Measurements from ENCODE around the gene PXN. TPM values are rescaled to one million over a fixed set of nuclear protein-coding genes. Genes with fewer than 3 reads are reported as not detected.
"Not testable (repeated sequence)": the region's sequence is repeated elsewhere in the genome, so short reads cannot be mapped to it uniquely, and the experiment has no call there.

The PXN gene
- total RNA-seq, 1 donor from 2014 or later, result 105 TPM

- intact Hi-C loops (cut with DNase I), result no loop called here
- TF ChIP-seq CTCF (IDR thresholded peaks at IDR 0.05), result no peak
- H3K27ac ChIP-seq, result peak overlapping the region; percentile 30
- no peaks in the 10 kb centered on the region for H3K9me3 ChIP-seq
- H3K4me3 ChIP-seq, result no peak overlapping the region
- H3K36me3 ChIP-seq, result no peaks in the 10 kb centered on the region
- no peaks in the 10 kb centered on the region for H3K27me3 ChIP-seq
- no peak for DNase-seq
- no peak for ATAC-seq
- peaks cover 75% of the 10 kb centered on the region for H3K4me1 ChIP-seq
These were observed 5.9 kb downstream of the PXN start for GRCh38 chr12:120259418-120260202.

- DNase-seq, result no peak
- TF ChIP-seq CTCF (IDR thresholded peaks at IDR 0.05), result no peak
- peaks cover 71% of the 10 kb centered on the region for H3K4me1 ChIP-seq
- H3K36me3 ChIP-seq, result no peaks in the 10 kb centered on the region
- intact Hi-C loops (cut with DNase I), result no loop called here
- H3K27me3 ChIP-seq, result no peaks in the 10 kb centered on the region
- no peaks in the 10 kb centered on the region for H3K9me3 ChIP-seq
- H3K27ac ChIP-seq, result peak overlapping the region; percentile 81
- ATAC-seq, result no peak
- H3K4me3 ChIP-seq, result no peak overlapping the region
These were observed 7.1 kb downstream of the PXN start for GRCh38 chr12:120258323-120258896.

- intact Hi-C loops (cut with DNase I), result no loop called here
- Histone ChIP-seq H3K27me3 (no peaks in the 10 kb centered on the region), H3K36me3 (no peaks in the 10 kb centered on the region), H3K4me3 (no peak overlapping the region), H3K9me3 (no peaks in the 10 kb centered on the region), H3K4me1 (peaks cover 70% of the 10 kb centered on the region), H3K27ac (peak overlapping the region; percentile 81)
- ATAC-seq, result peak; percentile 76
- no peak for DNase-seq
- TF ChIP-seq CTCF (IDR thresholded peaks at IDR 0.05), result no peak
These were observed 8.3 kb downstream of the PXN start for GRCh38 chr12:120257041-120257821.

GRCh38 chr12:120254809-120255208, 10.7 kb downstream of the PXN start:
- H3K27ac ChIP-seq, result peak overlapping the region; percentile 61
- H3K36me3 ChIP-seq, result no peaks in the 10 kb centered on the region
- no peaks in the 10 kb centered on the region for H3K9me3 ChIP-seq
- TF ChIP-seq CTCF (IDR thresholded peaks at IDR 0.05), result peak; percentile 12
- no peak for ATAC-seq
- no peak overlapping the region for H3K4me3 ChIP-seq
- intact Hi-C loops (cut with DNase I), result no loop called here
- H3K27me3 ChIP-seq, result no peaks in the 10 kb centered on the region
- peaks cover 84% of the 10 kb centered on the region for H3K4me1 ChIP-seq
- DNase-seq, result no peak

GRCh38 chr12:120253313-120253712, 12.2 kb downstream of the PXN start:
- peak overlapping the region; percentile 28 for H3K27ac ChIP-seq
- ATAC-seq; H3K4me3 ChIP-seq; H3K36me3 ChIP-seq; H3K27me3 ChIP-seq; intact Hi-C loops (cut with DNase I); H3K9me3 ChIP-seq; DNase-seq: not testable (repeated sequence)
- H3K4me1 ChIP-seq, result peaks cover 85% of the 10 kb centered on the region
